Activated CD8-positive, alpha-beta memory T cell treated with anti-CD3 and anti-CD28 coated beads, Interleukin-2, amount 10 ng/mL, durations not matched to agents 7 days and 5 days (primary cell): ENCODE results near the gene AGAP1. TPM values are rescaled to one million over a fixed set of nuclear protein-coding genes. Genes with fewer than 3 reads are reported as not detected.
A peak's percentile ranks its signal among the peaks of the same experiment; 100 is the strongest.

ENCODE experiments used
- ATAC-seq: fragments of 150-1000 bp; cut with Tn5 transposase; one replicate; pipeline ENCODE4 v1.10.0; 2021; ENCODE audit warnings: moderate library complexity
- CTCF ChIA-PET: fragments of 350-600 bp; sonication (Branson Sonifier 250); formaldehyde crosslinking; loops from one replicate; lab custom pipeline; 2021; ENCODE audit warnings: antibody characterized with exemption; lab: Charles Lee
- DNase-seq: peaks from one replicate; pipeline ENCODE4 v3.0.0-alpha.2; 2020
- H3K27ac Mint-ChIP-seq: one replicate; pipeline ENCODE4 v1.8.0; 2021; ENCODE audit warnings: mild to moderate bottlenecking, mixed read lengths
- H3K27me3 Mint-ChIP-seq: one replicate; pipeline ENCODE4 v1.8.0; 2021; ENCODE audit warnings: mixed read lengths
- H3K36me3 Mint-ChIP-seq: one replicate; pipeline ENCODE4 v1.8.0; 2021; ENCODE audit warnings: mild to moderate bottlenecking, mixed read lengths
- H3K4me1 Mint-ChIP-seq: one replicate; pipeline ENCODE4 v1.8.0; 2021; ENCODE audit warnings: mixed read lengths
- H3K4me3 Mint-ChIP-seq: one replicate; pipeline ENCODE4 v1.8.0; 2021; ENCODE audit warnings: mild to moderate bottlenecking, moderate library complexity, mixed read lengths
- H3K9me3 Mint-ChIP-seq: one replicate; pipeline ENCODE4 v1.8.0; 2022; ENCODE audit warnings: low read depth, mixed read lengths
- total RNA-seq, 2 experiments: library from RNA; stranded (reverse); gene quantifications; one replicate each; pipeline ENCODE4 v1.2.3, GENCODE V29; 2021

The AGAP1 gene
- total RNA-seq, 2 experiments from 2014 or later: 0.75 to 1.8 TPM

GRCh38 chr2:236161082-236161462, 667.2 kb downstream of the AGAP1 start:
- no peak overlapping the region for H3K27ac Mint-ChIP-seq
- CTCF ChIA-PET: interaction anchor here (1.8 kb wide), 1 partner anchor 19 kb away, joined by 6 read pairs; no protein-coding TSS in a partner anchor

GRCh38 chr2:236161531-236161930, 667.7 kb downstream of the AGAP1 start:
- ATAC-seq (no peak), DNase-seq (no peak)
- H3K9me3 Mint-ChIP-seq: no peaks in the 10 kb centered on the region
- H3K27ac Mint-ChIP-seq: no peak overlapping the region
- CTCF ChIA-PET: interaction anchor here (1.8 kb wide), 1 partner anchor 19 kb away, joined by 6 read pairs; no protein-coding TSS in a partner anchor
- H3K27me3 Mint-ChIP-seq: peaks cover 66% of the 10 kb centered on the region
- no peak overlapping the region for H3K4me3 Mint-ChIP-seq
- H3K36me3 Mint-ChIP-seq: no peaks in the 10 kb centered on the region
- H3K4me1 Mint-ChIP-seq: no peaks in the 10 kb centered on the region

More at GRCh38 chr2:236161082-236161462, 667.2 kb downstream of the AGAP1 start:
- H3K36me3 Mint-ChIP-seq: no peaks in the 10 kb centered on the region
- ATAC-seq (no peak), DNase-seq (no peak)
- H3K4me1 Mint-ChIP-seq: no peaks in the 10 kb centered on the region
- H3K9me3 Mint-ChIP-seq: no peaks in the 10 kb centered on the region
- H3K4me3 Mint-ChIP-seq: no peak overlapping the region
- H3K27me3 Mint-ChIP-seq: peaks cover 62% of the 10 kb centered on the region

- ATAC-seq (no peak), DNase-seq (no peak)
- H3K4me1 Mint-ChIP-seq: no peaks in the 10 kb centered on the region
- H3K9me3 Mint-ChIP-seq: no peaks in the 10 kb centered on the region
- H3K36me3 Mint-ChIP-seq: peaks cover 3% of the 10 kb centered on the region
- no peak overlapping the region for H3K27ac Mint-ChIP-seq
- CTCF ChIA-PET: interaction anchor here (1.8 kb wide), 1 partner anchor 18 kb away, joined by 6 read pairs; no protein-coding TSS in a partner anchor
- H3K27me3 Mint-ChIP-seq: peaks cover 71% of the 10 kb centered on the region
- no peak overlapping the region for H3K4me3 Mint-ChIP-seq
Measured at GRCh38 chr2:236162031-236162845, 668.4 kb downstream of the AGAP1 start.

GRCh38 chr2:236162882-236163470, 669.1 kb downstream of the AGAP1 start:
- Mint-ChIP-seq H3K27ac (no peak overlapping the region), H3K4me1 (no peaks in the 10 kb centered on the region), H3K36me3 (peaks cover 3% of the 10 kb centered on the region), H3K9me3 (no peaks in the 10 kb centered on the region), H3K27me3 (peaks cover 66% of the 10 kb centered on the region), H3K4me3 (no peak overlapping the region)
- DNase-seq: no peak
- no peak for ATAC-seq
- CTCF ChIA-PET: interaction anchor here (1.8 kb wide), 1 partner anchor 17 kb away, joined by 6 read pairs; no protein-coding TSS in a partner anchor

- ATAC-seq (no peak), DNase-seq (no peak)
- Mint-ChIP-seq H3K36me3 (peaks cover 3% of the 10 kb centered on the region), H3K27ac (no peak overlapping the region), H3K4me1 (no peaks in the 10 kb centered on the region), H3K9me3 (no peaks in the 10 kb centered on the region), H3K4me3 (no peak overlapping the region), H3K27me3 (peaks cover 60% of the 10 kb centered on the region)
- CTCF ChIA-PET: no interaction called here
Measured at GRCh38 chr2:236163471-236164200, 669.8 kb downstream of the AGAP1 start.

- Mint-ChIP-seq H3K27me3 (peaks cover 62% of the 10 kb centered on the region), H3K4me1 (no peaks in the 10 kb centered on the region), H3K36me3 (peaks cover 5% of the 10 kb centered on the region), H3K27ac (peak overlapping the region; percentile 66), H3K4me3 (no peak overlapping the region), H3K9me3 (no peaks in the 10 kb centered on the region)
- ATAC-seq: no peak
- DNase-seq: no peak
- CTCF ChIA-PET: no interaction called here
Measured at GRCh38 chr2:236164201-236164924, 670.5 kb downstream of the AGAP1 start.

GRCh38 chr2:236164925-236165841, 671.3 kb downstream of the AGAP1 start:
- Mint-ChIP-seq H3K36me3 (peaks cover 5% of the 10 kb centered on the region), H3K9me3 (no peaks in the 10 kb centered on the region), H3K27me3 (peaks cover 67% of the 10 kb centered on the region), H3K4me3 (no peak overlapping the region), H3K4me1 (no peaks in the 10 kb centered on the region), H3K27ac (peak overlapping the region; percentile 66)
- DNase-seq (no peak), ATAC-seq (no peak)
- CTCF ChIA-PET: interaction anchor here (1.1 kb wide), 1 partner anchor 15 kb away, joined by 3 read pairs; no protein-coding TSS in a partner anchor

GRCh38 chr2:236165842-236166795, 672.3 kb downstream of the AGAP1 start:
- Mint-ChIP-seq H3K4me1 (no peaks in the 10 kb centered on the region), H3K4me3 (no peak overlapping the region), H3K36me3 (peaks cover 5% of the 10 kb centered on the region), H3K9me3 (no peaks in the 10 kb centered on the region), H3K27me3 (peaks cover 68% of the 10 kb centered on the region), H3K27ac (peak overlapping the region; percentile 49)
- DNase-seq (no peak), ATAC-seq (no peak)
- CTCF ChIA-PET: interaction anchor here (1.1 kb wide), 1 partner anchor 14 kb away, joined by 3 read pairs; no protein-coding TSS in a partner anchor

- no peak for ATAC-seq
- Mint-ChIP-seq H3K27ac (peak overlapping the region; percentile 49), H3K36me3 (peaks cover 5% of the 10 kb centered on the region), H3K9me3 (no peaks in the 10 kb centered on the region), H3K4me3 (no peak overlapping the region), H3K4me1 (no peaks in the 10 kb centered on the region), H3K27me3 (peaks cover 67% of the 10 kb centered on the region)
- DNase-seq: no peak
- CTCF ChIA-PET: interaction anchor here (1.1 kb wide), 1 partner anchor 14 kb away, joined by 3 read pairs; no protein-coding TSS in a partner anchor
Measured at GRCh38 chr2:236166796-236167296, 673.0 kb downstream of the AGAP1 start.

GRCh38 chr2:236167297-236168109, 673.7 kb downstream of the AGAP1 start:
- no peak overlapping the region for H3K4me3 Mint-ChIP-seq
- no peak overlapping the region for H3K27ac Mint-ChIP-seq
- no peaks in the 10 kb centered on the region for H3K4me1 Mint-ChIP-seq
- CTCF ChIA-PET: no interaction called here
- H3K9me3 Mint-ChIP-seq: no peaks in the 10 kb centered on the region
- DNase-seq: no peak
- no peak for ATAC-seq
- peaks cover 5% of the 10 kb centered on the region for H3K36me3 Mint-ChIP-seq
- peaks cover 68% of the 10 kb centered on the region for H3K27me3 Mint-ChIP-seq
